Measurements from ENCODE around the gene ZNF816.
"Not testable (repeated sequence)": the region's sequence is repeated elsewhere in the genome, so short reads cannot be mapped to it uniquely, and the experiment has no call there.

The ZNF816 gene

DNA sequence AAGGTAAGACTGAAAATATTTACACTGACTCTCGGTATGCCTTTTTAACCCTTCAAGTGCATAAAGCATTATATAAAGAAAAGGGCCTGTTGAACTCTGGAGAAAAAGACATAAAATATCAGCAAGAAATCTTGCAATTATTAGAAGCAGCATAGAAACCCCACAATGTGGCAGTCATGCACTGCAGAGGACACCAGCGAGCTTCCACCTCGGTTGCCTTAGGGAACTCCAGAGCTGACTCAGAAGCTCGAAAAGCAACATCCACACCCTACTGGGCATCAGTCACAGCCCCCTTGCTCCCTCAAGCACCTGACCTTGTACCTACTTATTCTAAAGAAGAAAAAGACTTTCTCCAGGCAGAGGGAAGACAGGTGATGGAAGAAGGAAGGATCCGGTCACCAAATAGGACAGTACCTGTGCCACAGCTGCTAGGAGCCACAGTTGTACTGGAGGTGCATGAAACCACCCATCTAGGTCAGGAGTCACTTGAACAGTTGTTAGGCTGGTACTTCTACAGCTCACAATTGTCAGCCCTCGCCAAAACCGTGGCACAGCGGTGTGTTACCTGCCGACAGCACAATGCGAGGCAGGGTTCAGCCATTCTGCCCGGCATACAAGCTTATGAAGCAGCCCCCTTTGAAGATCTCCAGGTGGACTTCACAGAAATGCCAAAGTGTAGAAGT is 2.9 kb downstream of the ZNF816 start:
- DNase-seq = no peak

DNA sequence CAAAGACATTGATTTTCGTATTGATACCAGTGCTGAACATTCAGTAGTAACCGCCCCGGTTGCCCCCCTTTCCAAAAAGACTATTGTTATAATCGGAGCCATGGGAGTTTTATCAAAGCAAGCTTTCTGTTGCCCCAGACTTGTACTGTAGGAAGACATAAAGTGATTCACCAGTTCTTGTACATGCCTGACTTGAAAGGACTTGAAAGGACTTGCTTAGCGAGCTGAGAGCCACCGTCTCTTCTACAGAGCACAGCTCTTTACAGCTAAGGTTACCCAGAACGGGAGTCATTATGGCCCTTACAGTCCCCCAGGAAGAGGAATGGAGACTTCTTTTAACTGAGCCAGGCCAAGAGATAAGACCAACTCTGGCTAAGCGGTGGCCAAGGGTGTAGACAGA is 5.1 kb downstream of the ZNF816 start:
- DNase-seq = no peak

DNA sequence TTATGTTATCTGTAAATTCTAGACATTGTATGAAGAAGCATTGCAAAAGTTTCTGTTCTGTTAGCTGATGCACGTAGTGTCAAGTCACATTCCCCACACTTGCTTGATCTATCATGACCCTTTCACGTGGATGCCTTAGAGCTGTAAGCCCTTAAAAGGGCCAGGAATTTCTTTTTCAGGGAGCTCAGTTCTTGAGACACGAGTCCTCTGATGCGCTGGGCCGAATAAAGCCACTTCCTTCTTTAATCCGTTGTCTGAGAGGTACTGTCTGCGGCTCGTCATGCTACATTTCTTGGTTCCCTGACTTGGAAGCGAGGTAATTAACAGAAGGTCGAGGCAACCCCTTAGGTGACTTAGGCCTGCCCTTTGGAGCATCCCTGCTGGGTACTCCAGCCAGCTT is 5.8 kb downstream of the ZNF816 start:
- DNase-seq = no peak

DNA sequence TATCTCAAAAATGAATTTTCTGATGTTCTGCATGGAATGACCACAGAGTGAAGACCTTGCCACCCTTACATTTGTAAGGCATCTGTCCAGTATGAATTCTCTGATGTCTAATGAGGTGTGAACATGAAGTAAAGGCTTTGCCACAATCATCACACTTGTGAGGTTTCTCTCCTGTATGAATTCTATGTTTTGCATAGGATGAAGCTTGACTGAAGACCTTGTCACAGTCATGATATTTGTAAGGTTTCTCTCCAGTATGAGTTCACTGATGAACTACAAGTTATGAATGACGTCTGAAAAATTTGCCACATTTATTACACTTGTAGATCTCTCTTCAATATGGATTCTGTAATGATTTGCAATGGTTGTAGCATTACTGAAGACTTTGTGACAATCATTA is 13.3 kb downstream of the ZNF816 start:
- DNase-seq = no peak

DNA sequence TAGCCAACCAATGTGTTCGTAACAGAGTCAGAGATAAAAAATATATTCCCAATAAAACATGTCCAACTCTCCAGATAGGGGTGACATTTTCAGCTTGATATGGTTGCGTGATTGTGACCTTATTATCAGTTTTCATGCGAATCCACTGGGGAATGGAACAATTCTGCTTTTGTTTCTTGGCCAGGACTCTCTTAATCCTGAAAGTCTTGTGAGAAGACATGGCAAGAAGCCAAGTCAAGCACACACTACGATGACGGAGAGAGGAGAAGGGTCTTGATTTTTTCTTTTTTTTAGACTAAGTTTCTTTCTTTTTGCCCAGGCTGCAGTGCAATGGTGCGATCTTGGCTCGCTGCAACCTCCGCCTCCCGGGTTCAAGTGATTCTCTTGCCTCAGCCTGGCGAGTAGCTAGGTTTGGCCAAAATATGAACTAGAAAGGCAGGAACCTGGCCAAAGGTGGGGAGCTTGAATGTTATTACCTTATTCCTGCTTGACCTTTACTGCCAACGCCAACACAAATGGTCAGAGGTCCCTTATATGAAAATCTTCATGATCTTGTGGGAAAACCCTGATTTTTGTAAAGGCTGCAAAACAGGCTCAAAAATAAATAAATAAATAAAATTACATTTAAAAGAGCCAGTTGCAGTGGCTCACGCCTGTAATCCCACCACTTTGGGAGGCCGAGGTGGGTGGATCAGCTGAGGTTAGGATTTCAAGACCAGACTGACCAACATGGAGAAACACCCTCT is 14.5 kb downstream of the ZNF816 start:
- DNase-seq = no peak

DNA sequence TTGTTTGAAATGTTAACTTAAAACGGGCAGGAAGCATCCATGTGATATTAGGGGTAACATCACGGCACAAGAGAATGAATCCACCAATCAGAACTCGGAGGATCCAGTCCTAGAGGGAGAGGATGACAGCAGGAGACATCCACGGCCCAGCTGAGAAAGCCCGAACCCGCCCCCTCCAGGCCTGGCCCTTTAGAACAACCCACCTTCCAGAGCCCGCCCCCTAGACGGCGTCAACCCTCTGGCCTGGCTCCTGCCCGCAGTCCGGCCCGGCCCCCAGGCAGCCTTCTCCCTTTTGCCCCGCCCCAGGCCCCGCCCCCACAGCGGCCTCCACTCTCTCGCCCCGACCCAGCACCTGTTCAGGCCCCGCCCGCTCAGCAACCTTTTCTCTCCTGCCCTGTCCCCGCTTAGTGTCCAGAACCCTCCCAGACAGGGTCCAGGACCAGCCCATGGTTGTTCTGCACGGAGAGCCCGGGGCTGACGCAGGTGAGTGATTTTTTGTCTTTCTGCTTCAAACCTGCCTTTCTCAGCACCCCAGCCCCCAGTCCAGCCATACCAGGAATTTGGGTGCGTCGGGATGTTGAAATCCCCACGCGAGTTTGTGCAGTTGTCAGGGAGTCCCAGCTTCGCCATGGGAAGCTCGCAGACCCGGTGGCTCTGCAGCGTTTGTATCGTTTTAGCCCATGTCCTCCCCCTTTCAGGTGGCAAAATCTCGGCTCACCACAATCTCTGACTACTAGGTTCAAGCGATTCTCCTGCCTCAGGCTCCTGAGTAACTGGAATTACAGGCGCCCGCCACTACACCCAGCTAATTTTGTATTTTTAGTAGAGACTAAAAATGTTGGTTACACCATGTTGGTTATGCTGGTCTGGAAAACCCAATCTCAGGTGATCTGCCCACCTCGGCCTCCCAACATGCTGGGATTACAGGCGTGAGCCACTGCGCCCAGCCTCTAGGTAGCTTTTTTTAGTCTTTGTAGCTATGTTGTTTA is 16.1 kb downstream of the ZNF816 start:
- DNase-seq = peak; percentile 72 to 92

DNA sequence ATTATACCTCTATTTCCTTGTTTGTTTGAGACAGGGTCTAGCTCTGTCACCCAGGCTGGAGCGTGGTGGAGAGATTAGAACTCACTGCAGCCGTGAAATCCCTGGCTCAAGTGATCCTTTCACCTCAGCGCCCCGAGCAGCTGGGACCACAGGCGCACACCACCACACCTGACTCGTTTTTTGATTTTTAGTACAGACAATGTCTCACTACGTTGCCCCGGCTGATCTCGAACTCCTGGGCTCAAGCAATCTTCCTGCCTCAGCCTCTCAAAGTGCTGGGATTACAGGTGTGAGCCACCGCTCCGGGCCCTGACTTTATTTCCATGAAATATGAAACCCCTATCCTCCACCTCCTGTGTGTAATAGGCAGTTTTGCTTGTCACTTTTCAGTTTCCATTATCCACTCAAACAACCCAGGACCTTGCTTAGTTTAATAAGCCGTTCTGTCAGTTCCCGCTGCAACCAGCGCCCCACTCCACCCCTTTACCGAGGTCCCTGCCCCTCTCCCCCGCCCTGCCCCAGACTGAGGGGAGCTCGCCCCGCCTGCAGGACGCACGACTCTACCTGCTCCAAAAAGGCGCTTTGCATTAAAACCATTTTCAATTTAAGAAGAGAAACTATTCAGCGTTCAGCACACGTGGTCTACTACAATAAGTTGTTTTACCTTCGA is 16.9 kb downstream of the ZNF816 start:
- peak in 1 of 2 experiments; percentile 42 for DNase-seq

DNA sequence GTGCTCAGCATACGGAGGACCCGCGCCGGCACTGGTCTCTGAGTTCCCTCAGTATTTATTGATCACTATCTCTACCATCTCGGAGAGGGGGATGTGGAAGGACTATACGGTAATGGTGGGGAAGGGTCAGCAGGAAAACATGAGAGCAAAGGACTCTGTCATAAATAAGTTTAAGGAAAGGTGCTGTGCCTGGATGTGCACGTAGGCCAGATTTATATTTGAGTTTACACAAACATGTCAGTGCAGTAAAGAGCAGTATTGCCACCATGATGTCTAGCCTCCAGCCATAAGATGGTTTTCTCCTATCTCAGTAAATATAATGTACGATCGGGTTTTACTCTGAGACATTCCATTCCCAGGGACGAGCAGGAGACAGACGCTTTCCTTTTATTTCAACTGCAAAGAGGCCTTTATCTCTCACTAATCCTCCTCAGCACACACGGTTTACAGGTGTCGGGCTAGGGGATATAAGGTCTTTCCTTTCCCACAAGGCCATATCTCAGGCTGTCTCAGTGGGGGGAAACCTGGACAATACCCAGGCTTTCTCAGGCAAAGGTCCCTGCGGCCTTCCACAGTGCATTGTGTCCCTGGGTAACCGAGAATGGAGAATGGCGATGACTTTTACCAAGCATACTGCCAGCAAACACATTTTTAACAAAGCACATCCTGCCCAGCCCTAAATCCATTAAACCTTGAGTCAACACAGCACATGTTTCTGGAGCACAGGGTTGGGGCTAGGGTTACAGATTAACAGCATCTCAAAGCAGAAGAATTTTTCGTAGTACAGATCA is 17.8 kb downstream of the ZNF816 start:
- not testable (repeated sequence) for DNase-seq

DNA sequence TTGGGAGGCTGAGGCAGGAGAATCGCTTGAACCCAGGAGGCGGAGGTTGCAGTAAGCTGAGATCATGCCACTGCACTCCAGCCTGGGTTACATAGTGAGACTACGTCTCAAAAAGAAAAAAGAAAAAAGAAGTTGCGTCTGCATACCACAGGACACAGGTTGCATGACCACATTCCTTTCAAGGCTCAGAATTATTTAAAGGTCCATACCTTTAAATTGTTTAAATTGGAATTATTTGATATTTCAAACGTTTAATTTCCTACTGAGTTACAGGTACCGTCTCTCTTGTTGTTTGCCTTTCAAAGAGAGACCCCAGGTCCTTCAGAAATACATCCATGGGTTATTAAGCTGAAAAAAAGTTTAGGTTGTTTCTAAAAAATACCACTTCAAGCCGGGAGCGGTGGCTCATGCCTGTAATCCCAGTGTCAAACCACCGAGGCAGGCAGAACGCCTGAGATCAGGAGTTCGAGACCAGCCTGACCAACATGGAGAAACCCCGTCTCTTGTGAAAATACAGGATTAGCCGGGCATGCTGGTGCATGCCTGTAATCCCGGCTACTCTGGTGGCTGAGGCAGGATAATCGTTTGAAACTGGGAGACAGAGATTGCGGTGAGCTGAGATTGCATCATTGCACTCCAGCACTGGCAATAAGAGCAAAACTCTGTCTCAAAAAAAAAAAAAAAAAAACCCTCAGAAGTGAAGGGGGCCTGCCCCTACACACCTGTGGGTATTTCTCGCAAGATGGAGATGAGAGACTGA is 18.6 kb downstream of the ZNF816 start:
- DNase-seq = no peak

DNA sequence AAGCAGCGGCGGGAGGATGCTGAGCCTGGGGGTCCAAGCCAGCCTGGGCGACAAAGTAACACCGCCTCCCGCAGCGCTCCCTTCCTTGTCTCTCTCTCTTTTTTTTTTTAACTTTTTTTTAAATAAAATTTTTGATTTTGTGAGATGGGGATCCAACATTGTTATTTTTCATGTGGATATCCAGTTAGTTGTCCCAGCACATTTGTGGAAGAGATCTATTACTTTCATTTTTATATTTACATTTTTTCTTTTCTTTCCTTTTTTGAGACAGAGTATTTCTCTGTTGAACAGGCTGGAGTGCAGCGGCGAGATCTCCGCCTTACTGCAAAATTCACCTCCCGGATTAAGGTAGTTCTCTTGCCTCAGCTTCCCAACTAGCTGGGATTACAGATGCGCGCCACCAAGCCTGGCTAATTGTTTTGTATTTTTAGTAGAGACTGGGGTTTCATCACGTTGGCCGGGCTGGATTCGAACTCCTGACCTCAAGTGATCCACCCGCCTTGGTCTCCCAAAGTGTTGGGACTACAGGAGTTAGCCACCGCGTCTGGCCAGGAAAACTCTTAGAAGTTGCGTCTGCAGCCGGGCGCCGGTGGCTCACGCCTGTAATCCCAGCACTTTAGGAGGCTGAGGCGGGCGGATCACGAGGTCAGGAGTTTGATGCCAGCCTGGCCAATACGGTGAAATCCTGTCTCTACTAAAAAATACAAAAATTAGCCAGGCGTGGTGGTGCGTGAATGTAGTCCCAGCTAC is 19.4 kb downstream of the ZNF816 start:
- DNase-seq = no peak

DNA sequence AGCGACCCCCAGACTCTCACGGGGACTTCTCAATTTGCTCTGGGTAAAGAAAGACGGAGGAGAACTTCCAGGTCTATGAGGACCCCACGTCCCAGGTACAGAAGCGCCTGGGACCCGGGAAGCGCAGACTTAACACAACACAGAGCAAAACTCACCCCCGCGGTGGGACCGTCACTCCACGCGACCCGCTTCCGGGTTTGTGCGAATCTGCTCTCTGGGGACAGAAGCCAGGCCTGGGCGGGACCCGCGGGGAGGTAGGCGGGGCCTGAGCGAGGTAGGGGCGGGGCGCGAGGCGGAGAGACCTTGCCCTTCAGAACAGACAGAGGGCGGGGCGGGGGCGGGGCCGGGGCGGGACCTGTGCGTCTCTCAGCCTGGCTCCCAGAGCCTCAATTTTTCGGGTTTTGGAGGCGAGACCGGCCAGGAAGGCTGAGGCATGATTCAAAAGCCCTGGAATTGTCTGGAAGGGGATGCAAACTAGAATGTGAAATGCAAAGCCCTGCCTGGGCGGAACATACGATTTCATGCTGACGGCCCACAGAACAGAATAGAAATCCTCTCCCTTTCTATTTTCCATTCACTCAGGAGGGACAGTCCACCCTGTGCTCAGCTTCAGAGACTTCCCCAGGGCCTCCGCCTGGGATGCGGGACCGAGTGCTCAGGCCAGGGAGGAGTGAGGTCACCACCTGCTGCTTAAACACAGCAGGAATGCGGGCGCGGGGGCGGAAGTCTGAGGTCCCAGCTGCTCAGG is 20.1 kb downstream of the ZNF816 start:
- peak; percentile 79 to 95 for DNase-seq

DNA sequence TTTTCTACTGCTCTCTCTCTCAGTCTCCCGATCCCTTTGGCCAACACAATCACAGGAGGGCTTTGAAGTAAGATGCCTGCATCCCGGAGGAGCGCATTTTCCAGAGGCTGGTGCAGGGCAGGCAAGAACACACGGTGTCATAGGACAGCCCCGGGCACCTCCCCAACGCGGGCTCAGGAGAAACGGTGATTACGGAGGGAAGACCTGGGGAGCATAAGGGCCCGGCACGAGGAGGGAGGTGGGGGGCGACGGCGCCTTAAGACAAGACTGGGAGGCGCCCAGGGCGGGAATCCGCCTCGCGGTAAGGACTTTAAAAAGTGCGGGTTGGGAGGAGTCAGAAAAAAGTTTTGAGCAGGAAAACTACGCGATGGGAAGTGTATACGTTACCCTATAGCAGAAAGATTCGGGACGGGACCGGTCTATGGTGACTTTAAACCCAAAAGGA is 20.7 kb downstream of the ZNF816 start:
- peak; percentile 36 to 63 for DNase-seq

DNA sequence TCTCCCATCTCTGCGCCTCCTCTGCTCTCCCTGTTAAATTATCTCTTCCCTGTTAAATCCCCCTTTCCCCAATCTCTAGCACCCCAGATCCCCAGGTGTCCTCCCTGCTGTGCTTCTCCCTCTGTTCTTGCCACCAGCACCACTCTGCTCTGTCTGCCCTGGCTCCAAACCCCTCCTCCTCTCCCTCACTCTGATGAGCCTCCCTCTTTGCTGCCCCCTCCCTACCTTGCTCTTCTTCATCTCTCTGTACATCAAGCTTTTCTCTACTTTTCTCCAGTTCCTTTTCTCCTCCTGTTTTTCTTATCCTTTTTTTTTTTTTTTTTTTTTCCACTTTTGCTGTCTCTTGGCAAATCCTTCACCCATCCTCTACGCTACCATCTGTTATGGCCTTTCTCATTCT is 21.2 kb downstream of the ZNF816 start:
- not testable (repeated sequence) for DNase-seq

DNA sequence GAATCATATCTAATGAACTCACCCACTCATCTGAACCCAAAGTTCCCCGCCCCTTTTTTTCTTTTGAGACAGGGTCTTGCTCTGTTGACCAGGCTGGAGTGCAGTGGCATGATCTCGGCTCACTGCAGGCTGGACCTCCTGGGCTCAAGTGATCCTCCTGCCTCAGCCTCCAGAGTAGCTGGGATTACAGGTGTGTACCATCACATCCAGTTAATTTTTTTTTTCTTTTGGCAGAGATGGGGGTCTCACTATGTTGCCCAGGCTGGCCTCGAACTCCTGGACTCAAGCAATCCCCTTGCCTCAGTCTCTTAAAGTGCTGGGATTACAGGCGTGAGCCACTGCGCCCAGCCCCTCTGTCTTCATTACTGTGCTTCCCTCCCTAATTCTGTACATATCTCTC is 21.8 kb downstream of the ZNF816 start:
- not testable (repeated sequence) for DNase-seq

DNA sequence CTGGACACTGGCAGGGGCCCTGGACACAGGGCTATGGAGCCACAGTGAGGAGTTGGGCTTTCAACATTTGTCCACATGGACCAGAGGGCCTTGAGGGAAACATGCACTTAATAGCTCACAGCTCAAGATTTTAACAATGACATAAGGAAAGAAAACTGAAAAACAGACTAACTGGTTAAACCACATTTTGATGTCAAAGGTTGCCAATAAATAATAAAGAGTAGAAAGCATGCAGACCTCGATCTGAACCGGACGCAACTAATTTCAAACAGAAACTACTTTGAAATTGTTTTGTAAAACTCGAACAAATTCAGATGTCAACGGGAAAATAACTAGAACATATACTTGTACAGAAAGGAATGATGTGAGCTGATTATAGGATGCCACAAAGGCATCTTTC is 23.9 kb downstream of the ZNF816 start:
- DNase-seq = no peak

DNA sequence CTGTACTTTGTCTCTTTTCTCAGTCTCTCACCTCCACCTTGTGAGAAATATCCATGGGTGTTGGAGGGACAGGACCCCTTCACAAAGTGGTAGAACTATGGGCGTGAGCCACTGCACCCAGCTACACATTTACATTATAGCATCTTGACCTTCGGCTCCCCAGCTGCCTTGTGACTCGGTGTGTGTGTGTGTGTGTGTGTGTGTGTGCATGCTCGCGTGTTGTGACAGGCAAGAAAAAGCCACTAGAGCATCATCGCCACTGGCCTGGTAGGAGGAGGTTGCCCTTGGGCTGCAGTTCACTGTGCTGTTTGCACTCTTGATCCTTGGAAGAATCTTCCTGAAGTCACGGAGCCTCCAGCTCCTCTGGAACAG is 25.7 kb downstream of the ZNF816 start:
- no peak for DNase-seq

DNA sequence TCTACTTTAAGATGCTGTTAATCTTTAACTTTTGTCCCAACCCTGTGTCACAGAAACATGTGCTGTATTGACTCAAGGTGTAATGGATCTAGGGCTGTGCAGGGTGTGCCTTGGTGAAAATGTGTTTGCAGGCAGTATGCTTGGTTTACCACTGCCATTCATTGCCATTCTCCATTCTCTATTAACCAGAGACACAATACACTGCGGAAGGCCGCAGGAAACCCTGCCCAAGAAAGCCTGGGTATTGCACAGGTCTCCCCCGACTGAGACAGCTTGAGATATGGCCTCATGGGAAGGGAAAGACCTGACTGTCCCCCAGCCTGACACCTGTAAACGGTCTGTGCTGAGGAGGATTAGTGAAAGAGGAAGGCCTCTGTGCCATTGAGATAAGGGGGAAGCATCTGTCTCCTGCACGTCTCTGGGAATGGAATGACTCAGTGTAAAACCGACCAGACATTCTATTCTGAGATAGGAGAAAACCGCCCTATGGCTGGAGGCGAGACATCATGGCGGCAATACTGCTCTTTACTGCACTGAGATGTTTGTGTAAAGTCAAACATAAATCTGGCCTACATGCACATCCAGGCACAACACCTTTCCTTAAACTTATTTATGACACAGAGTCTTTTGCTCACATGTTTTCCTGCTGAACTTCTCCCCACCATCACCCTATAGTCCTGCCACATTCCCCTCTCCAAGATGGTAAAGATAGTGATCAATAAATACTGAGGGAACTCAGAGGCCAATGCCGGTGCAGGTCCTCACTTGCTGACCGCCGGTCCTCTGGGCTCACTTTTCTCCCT is 26.3 kb downstream of the ZNF816 start:
- no peak for DNase-seq

DNA sequence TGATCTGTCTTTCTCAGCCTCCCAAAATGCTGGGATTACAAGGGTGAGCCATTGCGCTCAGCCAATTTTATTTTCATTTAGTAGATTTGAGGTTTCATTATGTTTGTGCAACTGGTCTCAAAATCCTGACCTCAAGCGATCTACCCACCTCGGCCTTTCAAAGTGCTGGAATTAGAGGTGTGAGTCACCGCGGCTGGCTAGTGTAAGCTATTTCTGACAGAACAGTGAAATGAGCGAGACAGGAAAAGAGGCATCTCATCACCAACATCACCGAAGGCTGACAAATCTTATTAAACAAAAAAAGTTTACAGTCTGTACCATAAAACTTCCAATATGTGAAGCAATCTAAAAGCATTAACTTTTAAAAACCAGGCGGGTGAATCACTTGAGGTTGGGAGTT is 27.2 kb downstream of the ZNF816 start:
- DNase-seq = no peak

DNA sequence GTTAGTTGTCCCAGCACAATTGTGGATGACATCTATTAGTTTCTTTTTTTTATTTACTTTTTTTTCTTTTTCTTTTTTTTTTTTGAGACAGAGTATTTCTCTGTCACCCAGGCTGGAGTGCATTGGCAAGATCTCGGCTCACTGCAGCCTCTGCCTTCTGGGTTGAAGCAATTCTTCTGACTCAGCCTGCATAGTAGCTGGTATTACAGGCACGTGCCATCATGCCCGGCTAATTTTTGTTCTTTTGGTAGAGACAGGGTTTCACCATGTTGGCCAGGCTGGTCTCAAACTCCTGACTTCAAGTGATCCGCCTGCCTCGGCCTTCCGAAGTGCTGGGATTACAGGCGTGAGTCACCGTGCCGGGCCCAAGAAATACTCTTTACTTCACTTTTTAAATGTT is 38.0 kb downstream of the ZNF816 start:
- not testable (repeated sequence) for DNase-seq

Data from NCI-H526 (cell line).